ENCODE results near the gene TMEM107. TPM values are rescaled to one million over a fixed set of nuclear protein-coding genes. Genes with fewer than 3 reads are reported as not detected.

The TMEM107 gene
- total RNA-seq, 1 experiment from 2014 or later = 17.2 TPM

GRCh38 chr17:8188263-8188839 is 12.2 kb upstream of the TMEM107 start:
- Mint-ChIP-seq H3K4me3 (no peak overlapping the region), H3K27me3 (ENCODE audit: low read depth) (no peaks in the 10 kb centered on the region; the same call in 1 of the 2 replicates), H3K9me3 (no peaks in the 10 kb centered on the region), H3K27ac (no peak overlapping the region), H3K4me1 (peaks cover 12% of the 10 kb centered on the region), H3K36me3 (no peaks in the 10 kb centered on the region)
- DNase-seq (ENCODE audit: low spot score) (no peak), ATAC-seq (no peak)
- CTCF ChIA-PET = interaction anchor here (1.4 to 3.8 kb wide), 3 partner anchors 34 to 131 kb away, joined by 4 to 24 read pairs (median 4); no protein-coding TSS in a partner anchor
- TF ChIP-seq MYBL2 (CRISPR knock-in tag; IDR thresholded peaks at IDR 0.05) (0 out of 2 replicates have a peak, but pooled peaks have one; percentile 23), ZNF232 (CRISPR knock-in tag; IDR thresholded peaks at IDR 0.05) (no peak)
- POLR2A ChIA-PET = interaction anchor here (0.9 to 2.3 kb wide), 4 partner anchors 22 to 66 kb away, joined by 3 to 16 read pairs (median 3); partner anchors contain the start of gene AURKB

- ATAC-seq = peak; percentile 46
- POLR2A ChIA-PET = interaction anchor here (1.0 to 1.2 kb wide), 3 partner anchors 34 to 65 kb away, joined by 3 read pairs; no protein-coding TSS in a partner anchor
- CTCF ChIA-PET = interaction anchor here (1.4 to 3.8 kb wide), 2 partner anchors 35 to 114 kb away, joined by 4 to 24 read pairs; no protein-coding TSS in a partner anchor
- H3K9me3 Mint-ChIP-seq = no peaks in the 10 kb centered on the region
- no peak overlapping the region for H3K27ac Mint-ChIP-seq
- peak; percentile 94 for DNase-seq (ENCODE audit: low spot score)
- peaks cover 14% of the 10 kb centered on the region for H3K4me1 Mint-ChIP-seq
- no peaks in the 10 kb centered on the region; the same call in 1 of the 2 replicates for H3K27me3 Mint-ChIP-seq (ENCODE audit: low read depth)
- no peak overlapping the region for H3K4me3 Mint-ChIP-seq
- no peaks in the 10 kb centered on the region for H3K36me3 Mint-ChIP-seq
- TF ChIP-seq ZSCAN18 (CRISPR knock-in tag; IDR thresholded peaks at IDR 0.05) (no peak), TEAD4 (CRISPR knock-in tag; IDR thresholded peaks at IDR 0.05) (no peak), ZNF416 (CRISPR knock-in tag; IDR thresholded peaks at IDR 0.05) (no peak), NR2C2 (CRISPR knock-in tag; IDR thresholded peaks at IDR 0.05) (no peak), ZMAT4 (CRISPR knock-in tag; IDR thresholded peaks at IDR 0.05) (no peak), KAT7 (CRISPR knock-in tag; IDR thresholded peaks at IDR 0.05; ENCODE audit: borderline replicate concordance) (no peak), ZNF121 (CRISPR knock-in tag; IDR thresholded peaks at IDR 0.05) (no peak), CREM (CRISPR knock-in tag; IDR thresholded peaks at IDR 0.05) (no peak), ZNF232 (CRISPR knock-in tag; IDR thresholded peaks at IDR 0.05) (no peak), PRRX2 (CRISPR knock-in tag; IDR thresholded peaks at IDR 0.05) (no peak), ZNF138 (CRISPR knock-in tag; conservative IDR thresholded peaks at IDR 0.05) (no peak), ZNF532 (CRISPR knock-in tag; IDR thresholded peaks at IDR 0.05; ENCODE audit: borderline replicate concordance) (peak; percentile 54; the same call in 1 of the 2 replicates), PREB (CRISPR knock-in tag; IDR thresholded peaks at IDR 0.05; ENCODE audit: borderline replicate concordance) (0 out of 2 replicates have a peak, but pooled peaks have one; percentile 51), NFATC4 (CRISPR knock-in tag; IDR thresholded peaks at IDR 0.05) (peak; percentile 90; the same call in 1 of the 2 replicates), ELF4 (CRISPR knock-in tag; IDR thresholded peaks at IDR 0.05; ENCODE audit: low read depth) (no peak), MYBL2 (CRISPR knock-in tag; IDR thresholded peaks at IDR 0.05) (no peak), NFE2L1 (CRISPR knock-in tag; IDR thresholded peaks at IDR 0.05) (no peak), MXD4 (CRISPR knock-in tag; IDR thresholded peaks at IDR 0.05; ENCODE audit: borderline replicate concordance) (no peak), AR (CRISPR knock-in tag; IDR thresholded peaks at IDR 0.05) (peak; percentile 81; the same call in 1 of the 2 replicates), NFYB (CRISPR knock-in tag; conservative IDR thresholded peaks at IDR 0.05; ENCODE audit: low read depth) (no peak), RELA (CRISPR knock-in tag; IDR thresholded peaks at IDR 0.05; ENCODE audit: borderline replicate concordance) (no peak), NR1H2 (CRISPR knock-in tag; IDR thresholded peaks at IDR 0.05) (no peak)
Measured at GRCh38 chr17:8187517-8188262, 11.5 kb upstream of the TMEM107 start.

Data from WTC11 (cell line).